Heart left ventricle (tissue), 13 donors: ENCODE data around the gene PIGZ.

Experiments used
- CTCF ChIP-seq, 12 donors: fragments of 200-600 bp; sonication (generic) in 4 of 12; IDR thresholded peaks; one replicate each; pipeline versions ENCODE4 v1.5.0 to v1.8.0; 2018 to 2022; ENCODE audit warnings: antibody characterized with exemption in 12 of 12, mild to moderate bottlenecking in 5 of 12
- POLR2A ChIP-seq, 2 donors: fragments of 450-650 bp; IDR thresholded peaks; one replicate each; pipeline ENCODE4 v1.6.1; 2017; ENCODE audit warnings: antibody characterized with exemption in 2 of 2, mild to moderate bottlenecking in 2 of 2, moderate library complexity in 2 of 2
- donor health status: ischemic (EF 13 %, LVEDD 7.1; RV severe dilation, severe dysfunction).
- donor health status: DM: no; HTN: yes; CAD: no.
- donor health status: DM: no; HTN: no; CAD: no.
- donor health status: ischemic (EF 25% LVEDD 6.9; RV normal size, moderate dysfunction).
- donor health status: ischemic (EF 25% LVEDD 5.7; RV mildly dilated, moderate dysfunction).
- donor health status: ischemic (EF 35%, LVEDD 5.7; RV mildly dilated, moderate dysfunction).
- donor health status: nonischemic (EF 11% LVEDD 7.7; RV severe dilation, severe dysfunction).
- donor health status: DM: yes; HTN: yes; CAD: no.
- donor health status: PGD.
- donor health status: ischemic (EF 29% LVEDD 5.4; RV normal size, mild dysfunction).
- donor health status: nonischemic (EF 23%, LVEDD 6.1; RV moderate dilation, normal function).

- TF ChIP-seq POLR2A (IDR thresholded peaks at IDR 0.05) (no peak), CTCF (IDR thresholded peaks at IDR 0.05) (no peak)
Measured at GRCh38 chr3:196941729-196942225, 26.9 kb downstream of the PIGZ start.
